Thyroid gland (tissue), 4 donors: ENCODE results near the gene GFRA1.

Source experiments
- POLR2A ChIP-seq, 2 donors: fragments of 450-650 bp; IDR thresholded peaks; one replicate each; pipeline ENCODE4 v1.6.1; 2017; ENCODE audit warnings: antibody characterized with exemption in 2 of 2, mild to moderate bottlenecking in 2 of 2, moderate library complexity in 1 of 2
- TF ChIP-seq, protein P1 (sequence below), 6 experiments: fragments of 200-600 bp in 3 of 6; fragments of 450-650 bp in 3 of 6; sonication (generic) in 3 of 6; IDR thresholded peaks; one replicate each; pipeline ENCODE4 v1.5.1; 2016 to 2019; ENCODE audit warnings: antibody characterized with exemption in 6 of 6, mild to moderate bottlenecking in 2 of 6, inconsistent platforms in 1 of 6, moderate library complexity in 1 of 6

- TF ChIP-seq, protein P1, sequence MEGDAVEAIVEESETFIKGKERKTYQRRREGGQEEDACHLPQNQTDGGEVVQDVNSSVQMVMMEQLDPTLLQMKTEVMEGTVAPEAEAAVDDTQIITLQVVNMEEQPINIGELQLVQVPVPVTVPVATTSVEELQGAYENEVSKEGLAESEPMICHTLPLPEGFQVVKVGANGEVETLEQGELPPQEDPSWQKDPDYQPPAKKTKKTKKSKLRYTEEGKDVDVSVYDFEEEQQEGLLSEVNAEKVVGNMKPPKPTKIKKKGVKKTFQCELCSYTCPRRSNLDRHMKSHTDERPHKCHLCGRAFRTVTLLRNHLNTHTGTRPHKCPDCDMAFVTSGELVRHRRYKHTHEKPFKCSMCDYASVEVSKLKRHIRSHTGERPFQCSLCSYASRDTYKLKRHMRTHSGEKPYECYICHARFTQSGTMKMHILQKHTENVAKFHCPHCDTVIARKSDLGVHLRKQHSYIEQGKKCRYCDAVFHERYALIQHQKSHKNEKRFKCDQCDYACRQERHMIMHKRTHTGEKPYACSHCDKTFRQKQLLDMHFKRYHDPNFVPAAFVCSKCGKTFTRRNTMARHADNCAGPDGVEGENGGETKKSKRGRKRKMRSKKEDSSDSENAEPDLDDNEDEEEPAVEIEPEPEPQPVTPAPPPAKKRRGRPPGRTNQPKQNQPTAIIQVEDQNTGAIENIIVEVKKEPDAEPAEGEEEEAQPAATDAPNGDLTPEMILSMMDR (IDR thresholded peaks at IDR 0.05) = no peak
- no peak for TF ChIP-seq POLR2A (IDR thresholded peaks at IDR 0.05)
Observed at GRCh38 chr10:116168745-116169144, 104.3 kb downstream of the GFRA1 start.
